Hepatocyte (in vitro differentiated cells): Measurements from ENCODE around the gene ZNF530. TPM values are rescaled to one million over a fixed set of nuclear protein-coding genes. Genes with fewer than 3 reads are reported as not detected.

Experiments used
- DNase-seq: peaks from one replicate; pipeline ENCODE4 v3.0.0-alpha.2; 2016; ENCODE audit warnings: low spot score
- H2AFZ ChIP-seq: fragments of 200-600 bp; sonication (generic); 2 replicates; pipeline ENCODE4 v1.6.0; 2016; ENCODE audit warnings: antibody characterized with exemption, mild to moderate bottlenecking
- H3K27ac ChIP-seq: fragments of 200-600 bp; sonication (generic); 2 replicates; pipeline ENCODE4 v1.5.1; 2016; ENCODE audit warnings: mild to moderate bottlenecking
- H3K27me3 ChIP-seq: fragments of 200-600 bp; sonication (generic); 2 replicates; pipeline ENCODE4 v1.6.1; 2016
- H3K36me3 ChIP-seq: fragments of 200-600 bp; sonication (generic); replicated peaks from 2 replicates; pipeline ENCODE4 v1.5.1; 2016; ENCODE audit warnings: low read depth; ENCODE audit not compliant: insufficient read depth
- H3K4me1 ChIP-seq: fragments of 200-600 bp; sonication (generic); 2 replicates; pipeline ENCODE4 v1.5.1; 2016; ENCODE audit warnings: mild to moderate bottlenecking, moderate library complexity; ENCODE audit not compliant: insufficient read depth
- H3K4me2 ChIP-seq: fragments of 200-600 bp; sonication (generic); 2 replicates; pipeline ENCODE4 v1.6.0; 2016
- H3K4me3 ChIP-seq: fragments of 200-600 bp; sonication (generic); 2 replicates; pipeline ENCODE4 v1.5.1; 2016; ENCODE audit warnings: mild to moderate bottlenecking
- H3K79me2 ChIP-seq: fragments of 200-600 bp; sonication (generic); 2 replicates; pipeline ENCODE4 v1.6.0; 2017; ENCODE audit warnings: mild to moderate bottlenecking
- H3K9me2 ChIP-seq: fragments of 200-600 bp; sonication (generic); replicated peaks from 2 replicates; pipeline ENCODE4 v1.6.0; 2017; ENCODE audit warnings: mild to moderate bottlenecking; ENCODE audit not compliant: insufficient read depth
- H3K9me3 ChIP-seq: fragments of 200-600 bp; sonication (generic); 2 replicates; pipeline ENCODE4 v1.5.1; 2016; ENCODE audit warnings: low read depth, mild to moderate bottlenecking
- H4K20me1 ChIP-seq: fragments of 200-600 bp; sonication (generic); 2 replicates; pipeline ENCODE4 v1.6.0; 2016; ENCODE audit warnings: mild to moderate bottlenecking; ENCODE audit not compliant: insufficient read depth, poor library complexity, severe bottlenecking
- EZH2 ChIP-seq: fragments of 200-600 bp; sonication (generic); IDR thresholded peaks from 2 replicates; pipeline ENCODE4 v1.6.1; 2016; ENCODE audit warnings: antibody characterized with exemption, mild to moderate bottlenecking, borderline replicate concordance
- EZH2phosphoT487 ChIP-seq: fragments of 200-600 bp; sonication (generic); IDR thresholded peaks from one replicate; pipeline ENCODE4 v1.6.1; 2018; ENCODE audit warnings: antibody characterized with exemption, mild to moderate bottlenecking, low read depth, moderate library complexity; ENCODE audit not compliant: unreplicated experiment, severe bottlenecking
- WGBS: methylation state at CpG from one replicate; pipeline ENCODE4 v1.1.6; 2016; ENCODE audit warnings: low lambda C conversion rate; ENCODE audit errors: missing lambda C conversion rate; 5-methylcytosine and 5-hydroxymethylcytosine counted together
- polyA plus RNA-seq: library from polyadenylated mRNA; unstranded; fragments of >200 nt; fragmentation: Nextera tagmentation; extraction: Ambion mirVana; gene quantifications from 2 replicates; pipeline ENCODE4 v1.2.1, GENCODE V29; 2016
- total RNA-seq: library from RNA; depleted of rRNA; stranded (reverse); fragments of >200 nt; gene quantifications from 2 replicates; pipeline ENCODE4 v1.2.3, GENCODE V29; 2014
- TF ChIP-seq, protein P1 (sequence below): fragments of 200-600 bp; sonication (generic); IDR thresholded peaks from 2 replicates; pipeline ENCODE4 v1.5.1; 2016; ENCODE audit warnings: antibody characterized with exemption, mild to moderate bottlenecking; ENCODE audit not compliant: poor library complexity

The ZNF530 gene
- total and polyA plus RNA-seq, 2 experiments from 2014 or later, result 1.3 to 2.8 TPM

DNA sequence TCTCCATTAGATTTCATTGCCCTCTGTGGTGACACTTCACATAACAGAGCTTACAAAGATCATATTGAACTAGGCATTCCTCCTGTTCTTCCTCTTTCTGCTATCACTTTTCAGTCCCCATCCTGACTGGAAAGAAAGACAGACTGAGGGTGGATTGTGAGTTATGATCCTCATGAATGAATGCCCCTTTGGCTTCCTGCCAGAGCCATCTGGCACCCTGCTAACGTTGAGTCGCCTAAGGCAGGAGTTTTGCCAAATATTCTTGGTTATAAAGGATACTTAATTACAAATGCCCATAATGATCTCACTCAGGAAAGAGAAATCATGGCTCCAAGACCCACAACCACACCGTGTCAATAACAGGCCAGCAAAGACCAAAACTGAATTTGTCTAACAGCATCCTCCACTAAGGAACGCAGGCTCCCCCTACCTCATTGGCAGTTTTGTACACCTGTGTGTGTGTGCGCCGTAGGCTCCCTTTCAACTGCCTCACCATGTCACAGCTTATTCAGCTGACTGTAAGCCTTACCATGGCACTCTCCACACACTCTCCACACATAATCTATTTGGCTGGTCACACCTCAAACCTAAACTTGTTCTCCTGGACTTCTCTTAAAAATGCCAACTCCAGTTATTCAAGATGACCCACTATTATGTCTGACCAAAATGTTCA lies 48.8 kb downstream of the ZNF530 start:
- H3K9me3 ChIP-seq, result no peaks in the 10 kb centered on the region
- no peaks in the 10 kb centered on the region for H3K4me1 ChIP-seq
- WGBS, result 79% methylated on average over 6 of the region's 6 CpGs
- H3K79me2 ChIP-seq, result no peaks in the 10 kb centered on the region
- no peak overlapping the region for H3K27ac ChIP-seq
- no peaks in the 10 kb centered on the region for H3K36me3 ChIP-seq
- no peak overlapping the region for H3K4me2 ChIP-seq
- no peak for TF ChIP-seq EZH2phosphoT487
- TF ChIP-seq EZH2, result no peak
- H3K4me3 ChIP-seq, result no peak overlapping the region
- no peaks in the 10 kb centered on the region for H4K20me1 ChIP-seq
- H3K9me2 ChIP-seq, result no peaks in the 10 kb centered on the region
- no peaks in the 10 kb centered on the region for H3K27me3 ChIP-seq
- H2AFZ ChIP-seq, result no peak overlapping the region
- DNase-seq, result no peak

DNA sequence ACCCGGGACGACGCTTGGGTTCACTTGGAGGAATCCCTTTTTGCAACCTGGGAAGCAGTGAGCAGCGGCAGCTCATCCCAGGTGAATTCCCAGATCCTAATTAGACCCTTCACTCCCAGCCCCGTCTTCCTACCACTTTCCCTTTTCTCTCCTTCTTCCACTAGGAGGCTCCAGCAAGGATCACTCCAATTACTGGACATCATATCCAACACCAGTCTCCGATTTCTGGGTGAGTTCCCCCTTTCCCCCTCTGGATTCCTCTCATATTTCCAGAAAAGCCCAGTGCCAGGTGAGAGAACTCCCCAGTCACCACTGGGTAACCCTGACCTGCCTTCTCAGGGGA lies 51.9 kb downstream of the ZNF530 start:
- no peaks in the 10 kb centered on the region for H4K20me1 ChIP-seq
- H2AFZ ChIP-seq, result peak overlapping the region; percentile 56
- H3K27me3 ChIP-seq, result no peaks in the 10 kb centered on the region
- H3K27ac ChIP-seq, result peak overlapping the region; percentile 65
- no peak overlapping the region for H3K4me3 ChIP-seq
- H3K36me3 ChIP-seq, result no peaks in the 10 kb centered on the region
- no peaks in the 10 kb centered on the region for H3K9me3 ChIP-seq
- 68% methylated on average over 6 of the region's 6 CpGs for WGBS
- H3K79me2 ChIP-seq, result no peaks in the 10 kb centered on the region
- DNase-seq, result no peak
- no peaks in the 10 kb centered on the region for H3K9me2 ChIP-seq
- TF ChIP-seq, protein P1, sequence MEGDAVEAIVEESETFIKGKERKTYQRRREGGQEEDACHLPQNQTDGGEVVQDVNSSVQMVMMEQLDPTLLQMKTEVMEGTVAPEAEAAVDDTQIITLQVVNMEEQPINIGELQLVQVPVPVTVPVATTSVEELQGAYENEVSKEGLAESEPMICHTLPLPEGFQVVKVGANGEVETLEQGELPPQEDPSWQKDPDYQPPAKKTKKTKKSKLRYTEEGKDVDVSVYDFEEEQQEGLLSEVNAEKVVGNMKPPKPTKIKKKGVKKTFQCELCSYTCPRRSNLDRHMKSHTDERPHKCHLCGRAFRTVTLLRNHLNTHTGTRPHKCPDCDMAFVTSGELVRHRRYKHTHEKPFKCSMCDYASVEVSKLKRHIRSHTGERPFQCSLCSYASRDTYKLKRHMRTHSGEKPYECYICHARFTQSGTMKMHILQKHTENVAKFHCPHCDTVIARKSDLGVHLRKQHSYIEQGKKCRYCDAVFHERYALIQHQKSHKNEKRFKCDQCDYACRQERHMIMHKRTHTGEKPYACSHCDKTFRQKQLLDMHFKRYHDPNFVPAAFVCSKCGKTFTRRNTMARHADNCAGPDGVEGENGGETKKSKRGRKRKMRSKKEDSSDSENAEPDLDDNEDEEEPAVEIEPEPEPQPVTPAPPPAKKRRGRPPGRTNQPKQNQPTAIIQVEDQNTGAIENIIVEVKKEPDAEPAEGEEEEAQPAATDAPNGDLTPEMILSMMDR, result peak; percentile 5
- TF ChIP-seq EZH2, result no peak
- peak overlapping the region; percentile 55 for H3K4me2 ChIP-seq
- H3K4me1 ChIP-seq, result peaks cover 4% of the 10 kb centered on the region

DNA sequence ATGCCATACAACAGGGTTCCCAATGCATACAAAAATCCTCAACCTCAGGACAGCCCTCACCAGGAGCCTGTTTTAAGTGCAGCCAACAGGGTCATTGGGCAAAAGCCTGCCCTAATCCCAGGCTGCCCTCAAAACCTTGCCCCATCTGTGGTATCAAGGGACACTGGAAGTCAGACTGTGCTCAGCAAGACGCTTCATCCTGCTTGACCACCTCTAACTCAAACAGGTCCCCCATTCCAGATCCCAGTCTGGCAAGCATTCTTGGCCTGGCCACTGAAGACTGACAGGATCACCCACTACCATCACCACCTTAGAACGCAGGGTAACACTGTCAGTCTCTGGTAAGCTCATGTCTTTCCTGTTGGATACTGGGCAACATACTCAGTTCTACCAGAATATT lies 54.0 kb downstream of the ZNF530 start:
- Histone ChIP-seq H3K4me2 (no peak overlapping the region), H4K20me1 (no peaks in the 10 kb centered on the region), H2AFZ (no peak overlapping the region), H3K79me2 (no peaks in the 10 kb centered on the region), H3K9me3 (no peaks in the 10 kb centered on the region), H3K27me3 (no peaks in the 10 kb centered on the region), H3K4me1 (peaks cover 4% of the 10 kb centered on the region), H3K4me3 (no peak overlapping the region), H3K36me3 (no peaks in the 10 kb centered on the region), H3K9me2 (no peaks in the 10 kb centered on the region), H3K27ac (no peak overlapping the region)
- no peak for DNase-seq
- 92% methylated on average over 2 of the region's 2 CpGs for WGBS
- no peak for TF ChIP-seq EZH2
- TF ChIP-seq, protein P1, result no peak
- no peak for TF ChIP-seq EZH2phosphoT487

DNA sequence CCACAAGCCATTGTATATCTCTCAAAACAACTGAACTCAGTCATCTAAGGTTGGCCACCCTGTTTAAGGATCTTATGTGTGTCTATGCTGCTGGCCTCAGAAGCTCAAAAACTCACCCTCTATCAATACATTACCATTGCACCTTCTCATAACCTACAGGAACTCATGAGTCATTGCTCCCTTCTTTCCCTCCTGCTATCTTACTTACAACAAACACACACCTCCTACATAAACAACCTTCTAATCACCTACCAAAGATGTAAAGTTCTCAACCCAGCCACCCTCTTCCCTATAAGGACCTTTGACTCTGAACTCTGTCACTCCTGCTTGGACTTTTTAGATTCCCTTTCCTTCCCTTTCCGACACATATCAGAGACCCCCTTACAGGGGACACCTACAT lies 55.8 kb downstream of the ZNF530 start:
- Histone ChIP-seq H3K4me3 (no peak overlapping the region), H4K20me1 (no peaks in the 10 kb centered on the region), H3K4me1 (peaks cover 4% of the 10 kb centered on the region), H3K27ac (peak overlapping the region; percentile 67), H3K4me2 (peak overlapping the region; percentile 39), H3K9me3 (no peaks in the 10 kb centered on the region), H2AFZ (no peak overlapping the region), H3K36me3 (no peaks in the 10 kb centered on the region), H3K27me3 (peaks cover 7% of the 10 kb centered on the region), H3K79me2 (no peaks in the 10 kb centered on the region), H3K9me2 (no peaks in the 10 kb centered on the region)
- 47% methylated on average over 1 of the region's 1 CpG for WGBS
- TF ChIP-seq EZH2, result no peak
- no peak for TF ChIP-seq EZH2phosphoT487
- TF ChIP-seq, protein P1, result no peak
- DNase-seq, result peak; percentile 9
